ENCODE measurements around the gene STK10. TPM values are rescaled to one million over a fixed set of nuclear protein-coding genes. Genes with fewer than 3 reads are reported as not detected.

Gene STK10
- total RNA-seq, 4 donors from 2014 or later = 32.6 to 61.6 (median 43.1) TPM

- TF ChIP-seq, protein P1, sequence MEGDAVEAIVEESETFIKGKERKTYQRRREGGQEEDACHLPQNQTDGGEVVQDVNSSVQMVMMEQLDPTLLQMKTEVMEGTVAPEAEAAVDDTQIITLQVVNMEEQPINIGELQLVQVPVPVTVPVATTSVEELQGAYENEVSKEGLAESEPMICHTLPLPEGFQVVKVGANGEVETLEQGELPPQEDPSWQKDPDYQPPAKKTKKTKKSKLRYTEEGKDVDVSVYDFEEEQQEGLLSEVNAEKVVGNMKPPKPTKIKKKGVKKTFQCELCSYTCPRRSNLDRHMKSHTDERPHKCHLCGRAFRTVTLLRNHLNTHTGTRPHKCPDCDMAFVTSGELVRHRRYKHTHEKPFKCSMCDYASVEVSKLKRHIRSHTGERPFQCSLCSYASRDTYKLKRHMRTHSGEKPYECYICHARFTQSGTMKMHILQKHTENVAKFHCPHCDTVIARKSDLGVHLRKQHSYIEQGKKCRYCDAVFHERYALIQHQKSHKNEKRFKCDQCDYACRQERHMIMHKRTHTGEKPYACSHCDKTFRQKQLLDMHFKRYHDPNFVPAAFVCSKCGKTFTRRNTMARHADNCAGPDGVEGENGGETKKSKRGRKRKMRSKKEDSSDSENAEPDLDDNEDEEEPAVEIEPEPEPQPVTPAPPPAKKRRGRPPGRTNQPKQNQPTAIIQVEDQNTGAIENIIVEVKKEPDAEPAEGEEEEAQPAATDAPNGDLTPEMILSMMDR (IDR thresholded peaks at IDR 0.05; ENCODE audit: low read depth) = no peak
Observed at GRCh38 chr5:172164769-172165212, 23.2 kb downstream of the STK10 start.

DNA sequence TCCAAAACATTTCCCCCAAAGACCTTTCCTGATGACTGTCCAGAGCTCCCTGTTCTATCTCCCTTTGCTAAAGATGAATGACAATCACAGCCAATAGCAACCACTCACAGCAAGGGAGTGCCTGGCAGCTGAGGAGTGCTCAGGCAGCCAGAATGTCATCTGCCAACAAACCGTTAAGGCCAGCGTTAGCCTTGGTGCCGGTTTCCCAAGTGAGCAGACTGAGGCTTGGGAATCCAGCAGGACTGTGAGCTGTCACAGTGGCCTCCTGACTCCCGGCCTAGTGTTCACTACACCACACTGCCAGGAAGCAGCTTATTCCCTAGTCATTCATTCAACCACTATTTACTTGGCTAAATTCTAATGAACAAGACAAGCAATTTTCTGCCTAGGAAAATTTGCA lies 24.7 kb downstream of the STK10 start:
- TF ChIP-seq, protein P1 (IDR thresholded peaks at IDR 0.05; ENCODE audit: low read depth) = no peak

DNA sequence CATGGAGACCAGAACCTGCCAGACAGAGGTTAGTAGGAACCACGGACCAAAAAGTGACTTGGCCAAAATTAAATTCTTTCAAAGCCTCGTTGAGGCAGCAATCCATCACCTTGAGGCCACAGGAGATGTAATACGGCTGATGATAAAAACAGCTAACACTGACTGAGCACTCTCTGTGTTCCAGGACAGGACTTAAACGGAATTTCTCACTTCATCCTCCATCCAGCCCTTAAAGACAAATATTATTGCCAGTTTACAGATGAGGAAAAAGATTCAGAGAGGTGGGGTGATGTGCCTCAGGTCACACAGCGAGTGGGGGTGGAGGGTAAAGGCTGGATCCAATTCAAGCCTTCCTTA lies 25.1 kb downstream of the STK10 start:
- TF ChIP-seq, protein P1 (IDR thresholded peaks at IDR 0.05; ENCODE audit: low read depth) = no peak

GRCh38 chr5:172162323-172162986 lies 25.6 kb downstream of the STK10 start:
- TF ChIP-seq, protein P1 (IDR thresholded peaks at IDR 0.05; ENCODE audit: low read depth) = no peak

GRCh38 chr5:172160506-172160905 lies 27.5 kb downstream of the STK10 start:
- TF ChIP-seq, protein P1 (IDR thresholded peaks at IDR 0.05; ENCODE audit: low read depth) = no peak

DNA sequence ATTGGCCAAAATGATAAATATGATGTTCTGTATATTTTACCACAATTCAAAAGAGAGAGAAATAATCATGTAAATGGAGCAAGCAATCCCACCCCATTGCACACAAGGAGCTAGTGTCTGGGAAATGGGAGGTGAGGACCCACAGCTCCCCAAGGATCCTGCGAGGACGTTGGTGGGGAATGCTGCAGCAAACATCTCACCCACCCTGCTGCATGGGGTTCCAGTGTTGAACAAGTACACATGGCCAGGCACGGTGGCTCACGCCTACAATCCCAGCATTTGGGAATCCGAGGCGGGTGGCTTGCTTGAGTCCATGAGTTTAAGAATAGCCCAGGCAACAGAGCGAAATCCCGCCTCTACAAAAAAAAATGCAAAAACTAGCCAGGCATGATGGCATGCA lies 29.0 kb downstream of the STK10 start:
- TF ChIP-seq, protein P1 (IDR thresholded peaks at IDR 0.05; ENCODE audit: low read depth) = no peak

DNA sequence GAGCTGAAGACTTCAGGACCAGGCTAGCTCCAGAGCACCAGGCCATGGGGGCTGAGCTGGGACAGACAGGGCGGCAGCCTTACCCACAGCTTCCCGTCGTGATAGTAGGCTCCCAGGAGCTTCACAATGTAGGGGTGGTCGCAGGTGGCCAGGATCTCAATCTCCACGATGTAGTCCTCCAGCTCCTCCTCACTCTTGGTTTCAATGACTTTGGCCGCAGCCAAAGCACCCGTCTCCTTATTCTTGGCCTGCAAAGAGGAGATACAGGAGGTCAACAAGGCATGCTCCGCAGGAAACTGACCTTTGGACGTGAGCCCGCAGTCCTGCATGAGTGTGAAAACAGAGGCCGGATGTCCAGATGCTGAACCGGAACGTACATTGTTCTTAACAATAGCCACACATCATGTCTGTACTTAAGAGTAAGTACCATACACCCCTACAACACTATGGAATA lies 31.5 kb downstream of the STK10 start:
- TF ChIP-seq, protein P1 (IDR thresholded peaks at IDR 0.05; ENCODE audit: low read depth) = no peak
